H1 (cell line): ENCODE measurements around the gene VAT1L. TPM values are rescaled to one million over a fixed set of nuclear protein-coding genes. Genes with fewer than 3 reads are reported as not detected.

Source experiments
- CBX5 ChIP-seq: fragments of 300-800, 300-1000 bp; sonication (generic); IDR thresholded peaks from 2 replicates; pipeline ENCODE4 v1.7.1; 2016; ENCODE audit warnings: antibody characterized with exemption, low read length, low read depth
- CHD2 ChIP-seq: IDR thresholded peaks from 2 replicates; pipeline ENCODE4 v1.6.1; 2012; ENCODE audit warnings: low read length, improper control_type of control experiment
- GTF2F1 ChIP-seq: IDR thresholded peaks from 2 replicates; pipeline ENCODE4 v1.6.1; 2012; ENCODE audit warnings: low read depth, low read length, improper control_type of control experiment, borderline replicate concordance
- HDAC2 ChIP-seq, 2 experiments: fragments of 300-600 bp in 1 of 2; sonication (generic) in 1 of 2; IDR thresholded peaks; 2 replicates each; pipeline ENCODE4 v1.6.1; 2011 to 2012; ENCODE audit warnings: low read depth in 2 of 2, low read length in 2 of 2, mild to moderate bottlenecking in 2 of 2, moderate library complexity in 2 of 2, borderline replicate concordance in 1 of 2, inconsistent platforms in 1 of 2
- HDAC6 ChIP-seq: IDR thresholded peaks from one replicate; pipeline ENCODE4 v1.7.1; 2012; ENCODE audit warnings: low read depth, mild to moderate bottlenecking, inconsistent platforms, low read length, moderate library complexity
- KDM4A ChIP-seq: IDR thresholded peaks from one replicate; pipeline ENCODE4 v1.7.1; 2012; ENCODE audit warnings: low read depth, mild to moderate bottlenecking, moderate library complexity, low read length, inconsistent platforms; ENCODE audit not compliant: severe bottlenecking
- POU5F1 ChIP-seq: IDR thresholded peaks from 2 replicates; pipeline ENCODE4 v1.6.1; 2011; ENCODE audit warnings: low read depth, mild to moderate bottlenecking, low read length, moderate library complexity
- RFX5 ChIP-seq: IDR thresholded peaks from 2 replicates; pipeline ENCODE4 v1.6.1; 2011; ENCODE audit warnings: low read depth, low read length, improper control_type of control experiment, borderline replicate concordance
- polyA plus RNA-seq, 7 experiments: library from polyadenylated mRNA; depleted of rRNA in 3 of 7; stranded (reverse) in 5 of 7; unstranded in 2 of 7; fragments of >200 nt in 5 of 7; fragments of 200-250 nt in 2 of 7; gene quantifications; 1 replicate in 5 of 7; 2 replicates in 1 of 7; 4 replicates in 1 of 7; pipeline versions ENCODE4 v1.2.1 to v1.2.3, GENCODE V29; 2011 to 2013; ENCODE audit warnings: missing spikeins in 2 of 7, mixed read lengths in 2 of 7
- total RNA-seq: library from RNA; stranded (reverse); fragmentation: NEBNext Ultra II Directional; extraction: Animal tissue kit (Norgen Biotek cat#: 25700); gene quantifications from 2 replicates; pipeline ENCODE4 v1.2.1, GENCODE V29; 2021
- TF ChIP-seq, protein P1 (sequence below): fragments of 300-600 bp; sonication (generic); IDR thresholded peaks from 2 replicates; pipeline ENCODE4 v1.7.1; 2012; ENCODE audit warnings: low read length, moderate library complexity, mild to moderate bottlenecking, inconsistent platforms; ENCODE audit not compliant: insufficient replicate concordance

The VAT1L gene
- total and polyA plus RNA-seq, 2 of the 8 experiments (the other 6 are each of a cell fraction or from before 2014, with no cell fraction given) = 46.3 to 48.2 TPM

DNA sequence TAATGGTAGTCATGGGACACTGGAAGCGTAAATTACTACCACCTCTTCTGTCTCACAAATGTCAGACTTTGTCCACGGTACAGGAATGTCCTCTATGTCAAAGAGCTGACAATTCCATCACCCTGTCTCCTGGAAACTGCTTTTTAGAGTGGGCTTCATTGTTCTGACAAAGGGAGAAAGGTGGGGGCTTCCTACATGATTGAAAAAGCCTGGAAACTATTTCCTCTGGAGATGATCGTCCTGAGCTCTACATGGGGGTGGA is 53.1 kb downstream of the VAT1L start (continued):
- TF ChIP-seq, protein P1, sequence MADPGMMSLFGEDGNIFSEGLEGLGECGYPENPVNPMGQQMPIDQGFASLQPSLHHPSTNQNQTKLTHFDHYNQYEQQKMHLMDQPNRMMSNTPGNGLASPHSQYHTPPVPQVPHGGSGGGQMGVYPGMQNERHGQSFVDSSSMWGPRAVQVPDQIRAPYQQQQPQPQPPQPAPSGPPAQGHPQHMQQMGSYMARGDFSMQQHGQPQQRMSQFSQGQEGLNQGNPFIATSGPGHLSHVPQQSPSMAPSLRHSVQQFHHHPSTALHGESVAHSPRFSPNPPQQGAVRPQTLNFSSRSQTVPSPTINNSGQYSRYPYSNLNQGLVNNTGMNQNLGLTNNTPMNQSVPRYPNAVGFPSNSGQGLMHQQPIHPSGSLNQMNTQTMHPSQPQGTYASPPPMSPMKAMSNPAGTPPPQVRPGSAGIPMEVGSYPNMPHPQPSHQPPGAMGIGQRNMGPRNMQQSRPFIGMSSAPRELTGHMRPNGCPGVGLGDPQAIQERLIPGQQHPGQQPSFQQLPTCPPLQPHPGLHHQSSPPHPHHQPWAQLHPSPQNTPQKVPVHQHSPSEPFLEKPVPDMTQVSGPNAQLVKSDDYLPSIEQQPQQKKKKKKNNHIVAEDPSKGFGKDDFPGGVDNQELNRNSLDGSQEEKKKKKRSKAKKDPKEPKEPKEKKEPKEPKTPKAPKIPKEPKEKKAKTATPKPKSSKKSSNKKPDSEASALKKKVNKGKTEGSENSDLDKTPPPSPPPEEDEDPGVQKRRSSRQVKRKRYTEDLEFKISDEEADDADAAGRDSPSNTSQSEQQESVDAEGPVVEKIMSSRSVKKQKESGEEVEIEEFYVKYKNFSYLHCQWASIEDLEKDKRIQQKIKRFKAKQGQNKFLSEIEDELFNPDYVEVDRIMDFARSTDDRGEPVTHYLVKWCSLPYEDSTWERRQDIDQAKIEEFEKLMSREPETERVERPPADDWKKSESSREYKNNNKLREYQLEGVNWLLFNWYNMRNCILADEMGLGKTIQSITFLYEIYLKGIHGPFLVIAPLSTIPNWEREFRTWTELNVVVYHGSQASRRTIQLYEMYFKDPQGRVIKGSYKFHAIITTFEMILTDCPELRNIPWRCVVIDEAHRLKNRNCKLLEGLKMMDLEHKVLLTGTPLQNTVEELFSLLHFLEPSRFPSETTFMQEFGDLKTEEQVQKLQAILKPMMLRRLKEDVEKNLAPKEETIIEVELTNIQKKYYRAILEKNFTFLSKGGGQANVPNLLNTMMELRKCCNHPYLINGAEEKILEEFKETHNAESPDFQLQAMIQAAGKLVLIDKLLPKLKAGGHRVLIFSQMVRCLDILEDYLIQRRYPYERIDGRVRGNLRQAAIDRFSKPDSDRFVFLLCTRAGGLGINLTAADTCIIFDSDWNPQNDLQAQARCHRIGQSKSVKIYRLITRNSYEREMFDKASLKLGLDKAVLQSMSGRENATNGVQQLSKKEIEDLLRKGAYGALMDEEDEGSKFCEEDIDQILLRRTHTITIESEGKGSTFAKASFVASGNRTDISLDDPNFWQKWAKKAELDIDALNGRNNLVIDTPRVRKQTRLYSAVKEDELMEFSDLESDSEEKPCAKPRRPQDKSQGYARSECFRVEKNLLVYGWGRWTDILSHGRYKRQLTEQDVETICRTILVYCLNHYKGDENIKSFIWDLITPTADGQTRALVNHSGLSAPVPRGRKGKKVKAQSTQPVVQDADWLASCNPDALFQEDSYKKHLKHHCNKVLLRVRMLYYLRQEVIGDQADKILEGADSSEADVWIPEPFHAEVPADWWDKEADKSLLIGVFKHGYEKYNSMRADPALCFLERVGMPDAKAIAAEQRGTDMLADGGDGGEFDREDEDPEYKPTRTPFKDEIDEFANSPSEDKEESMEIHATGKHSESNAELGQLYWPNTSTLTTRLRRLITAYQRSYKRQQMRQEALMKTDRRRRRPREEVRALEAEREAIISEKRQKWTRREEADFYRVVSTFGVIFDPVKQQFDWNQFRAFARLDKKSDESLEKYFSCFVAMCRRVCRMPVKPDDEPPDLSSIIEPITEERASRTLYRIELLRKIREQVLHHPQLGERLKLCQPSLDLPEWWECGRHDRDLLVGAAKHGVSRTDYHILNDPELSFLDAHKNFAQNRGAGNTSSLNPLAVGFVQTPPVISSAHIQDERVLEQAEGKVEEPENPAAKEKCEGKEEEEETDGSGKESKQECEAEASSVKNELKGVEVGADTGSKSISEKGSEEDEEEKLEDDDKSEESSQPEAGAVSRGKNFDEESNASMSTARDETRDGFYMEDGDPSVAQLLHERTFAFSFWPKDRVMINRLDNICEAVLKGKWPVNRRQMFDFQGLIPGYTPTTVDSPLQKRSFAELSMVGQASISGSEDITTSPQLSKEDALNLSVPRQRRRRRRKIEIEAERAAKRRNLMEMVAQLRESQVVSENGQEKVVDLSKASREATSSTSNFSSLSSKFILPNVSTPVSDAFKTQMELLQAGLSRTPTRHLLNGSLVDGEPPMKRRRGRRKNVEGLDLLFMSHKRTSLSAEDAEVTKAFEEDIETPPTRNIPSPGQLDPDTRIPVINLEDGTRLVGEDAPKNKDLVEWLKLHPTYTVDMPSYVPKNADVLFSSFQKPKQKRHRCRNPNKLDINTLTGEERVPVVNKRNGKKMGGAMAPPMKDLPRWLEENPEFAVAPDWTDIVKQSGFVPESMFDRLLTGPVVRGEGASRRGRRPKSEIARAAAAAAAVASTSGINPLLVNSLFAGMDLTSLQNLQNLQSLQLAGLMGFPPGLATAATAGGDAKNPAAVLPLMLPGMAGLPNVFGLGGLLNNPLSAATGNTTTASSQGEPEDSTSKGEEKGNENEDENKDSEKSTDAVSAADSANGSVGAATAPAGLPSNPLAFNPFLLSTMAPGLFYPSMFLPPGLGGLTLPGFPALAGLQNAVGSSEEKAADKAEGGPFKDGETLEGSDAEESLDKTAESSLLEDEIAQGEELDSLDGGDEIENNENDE = no peak
- no peak for TF ChIP-seq POU5F1
- no peak for TF ChIP-seq CBX5
- TF ChIP-seq CHD2 = no peak
- no peak for TF ChIP-seq KDM4A
- TF ChIP-seq HDAC6 = no peak
- TF ChIP-seq RFX5 = no peak
- no peak for TF ChIP-seq GTF2F1
- no peak for TF ChIP-seq HDAC2 (IDR thresholded peaks at IDR 0.05; ENCODE audit: borderline replicate concordance in 1 of 2, low read depth in 2 of 2, low read length in 2 of 2)
